ENCODE measurements around the gene MGAT3. TPM values are rescaled to one million over a fixed set of nuclear protein-coding genes. Genes with fewer than 3 reads are reported as not detected.

The MGAT3 gene
- total and polyA plus RNA-seq, 9 of the 15 experiments (the other 6 are each of a cell fraction or from before 2014, with no cell fraction given): 0.10 to 11.5 (median 4.6) TPM

DNA sequence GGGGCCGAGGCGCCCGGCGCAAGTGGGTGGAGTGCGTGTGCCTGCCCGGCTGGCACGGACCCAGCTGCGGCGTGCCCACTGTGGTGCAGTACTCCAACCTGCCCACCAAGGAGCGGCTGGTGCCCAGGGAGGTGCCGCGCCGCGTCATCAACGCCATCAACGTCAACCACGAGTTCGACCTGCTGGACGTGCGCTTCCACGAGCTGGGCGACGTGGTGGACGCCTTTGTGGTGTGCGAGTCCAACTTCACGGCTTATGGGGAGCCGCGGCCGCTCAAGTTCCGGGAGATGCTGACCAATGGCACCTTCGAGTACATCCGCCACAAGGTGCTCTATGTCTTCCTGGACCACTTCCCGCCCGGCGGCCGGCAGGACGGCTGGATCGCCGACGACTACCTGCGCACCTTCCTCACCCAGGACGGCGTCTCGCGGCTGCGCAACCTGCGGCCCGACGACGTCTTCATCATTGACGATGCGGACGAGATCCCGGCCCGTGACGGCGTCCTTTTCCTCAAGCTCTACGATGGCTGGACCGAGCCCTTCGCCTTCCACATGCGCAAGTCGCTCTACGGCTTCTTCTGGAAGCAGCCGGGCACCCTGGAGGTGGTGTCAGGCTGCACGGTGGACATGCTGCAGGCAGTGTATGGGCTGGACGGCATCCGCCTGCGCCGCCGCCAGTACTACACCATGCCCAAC is 31.2 kb downstream of the MGAT3 start:
- no peaks in the 10 kb centered on the region for H3K9me1 ChIP-seq (ENCODE audit: control insufficient read depth, insufficient read depth, low read length)
- FAIRE-seq (no peak), DNase-seq (ENCODE audit: extremely low read depth in 1 of 4, low spot score in 3 of 4) (no peak), ATAC-seq (no peak)
- TF ChIP-seq HNRNPL (IDR thresholded peaks at IDR 0.05; ENCODE audit: low read depth, low read length) (peak; percentile 75; the same call in 1 of the 2 replicates), HMG20B (CRISPR knock-in tag; IDR thresholded peaks at IDR 0.05) (no peak)
- TF ChIP-seq, protein P1, sequence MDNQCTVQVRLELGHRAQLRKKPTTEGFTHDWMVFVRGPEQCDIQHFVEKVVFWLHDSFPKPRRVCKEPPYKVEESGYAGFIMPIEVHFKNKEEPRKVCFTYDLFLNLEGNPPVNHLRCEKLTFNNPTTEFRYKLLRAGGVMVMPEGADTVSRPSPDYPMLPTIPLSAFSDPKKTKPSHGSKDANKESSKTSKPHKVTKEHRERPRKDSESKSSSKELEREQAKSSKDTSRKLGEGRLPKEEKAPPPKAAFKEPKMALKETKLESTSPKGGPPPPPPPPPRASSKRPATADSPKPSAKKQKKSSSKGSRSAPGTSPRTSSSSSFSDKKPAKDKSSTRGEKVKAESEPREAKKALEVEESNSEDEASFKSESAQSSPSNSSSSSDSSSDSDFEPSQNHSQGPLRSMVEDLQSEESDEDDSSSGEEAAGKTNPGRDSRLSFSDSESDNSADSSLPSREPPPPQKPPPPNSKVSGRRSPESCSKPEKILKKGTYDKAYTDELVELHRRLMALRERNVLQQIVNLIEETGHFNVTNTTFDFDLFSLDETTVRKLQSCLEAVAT (IDR thresholded peaks at IDR 0.05): peak in 1 of 2 experiments; percentile 31; a peak in 1 of 4 replicates
- TF ChIP-seq, protein P2, sequence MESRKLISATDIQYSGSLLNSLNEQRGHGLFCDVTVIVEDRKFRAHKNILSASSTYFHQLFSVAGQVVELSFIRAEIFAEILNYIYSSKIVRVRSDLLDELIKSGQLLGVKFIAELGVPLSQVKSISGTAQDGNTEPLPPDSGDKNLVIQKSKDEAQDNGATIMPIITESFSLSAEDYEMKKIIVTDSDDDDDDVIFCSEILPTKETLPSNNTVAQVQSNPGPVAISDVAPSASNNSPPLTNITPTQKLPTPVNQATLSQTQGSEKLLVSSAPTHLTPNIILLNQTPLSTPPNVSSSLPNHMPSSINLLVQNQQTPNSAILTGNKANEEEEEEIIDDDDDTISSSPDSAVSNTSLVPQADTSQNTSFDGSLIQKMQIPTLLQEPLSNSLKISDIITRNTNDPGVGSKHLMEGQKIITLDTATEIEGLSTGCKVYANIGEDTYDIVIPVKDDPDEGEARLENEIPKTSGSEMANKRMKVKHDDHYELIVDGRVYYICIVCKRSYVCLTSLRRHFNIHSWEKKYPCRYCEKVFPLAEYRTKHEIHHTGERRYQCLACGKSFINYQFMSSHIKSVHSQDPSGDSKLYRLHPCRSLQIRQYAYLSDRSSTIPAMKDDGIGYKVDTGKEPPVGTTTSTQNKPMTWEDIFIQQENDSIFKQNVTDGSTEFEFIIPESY (CRISPR knock-in tag; IDR thresholded peaks at IDR 0.05): peak; percentile 81
- H3K4me3 ChIP-seq: no peak overlapping the region
- intact Hi-C loops (cut with micrococcal nuclease) (loop anchor here (2.0 kb wide), 1 partner anchor 23 kb away; no protein-coding TSS in a partner anchor), in situ Hi-C loops (cut with MboI) (no loop called here)
- H3K9me3 ChIP-seq (replicated peaks; ENCODE audit: control insufficient read depth, insufficient read depth, low read depth, low read length): no peaks in the 10 kb centered on the region
- H3K9ac ChIP-seq (ENCODE audit: insufficient read depth in 1 of 2, low read depth in 2 of 2, low read length in 2 of 2): peak overlapping the region; percentile 25 to 83; a peak in 1 of 4 replicates
- WGBS (ENCODE audit: insufficient coverage, low coverage, missing lambda C conversion rate): 95% methylated on average over 41 of the region's 70 CpGs
- H3K27ac ChIP-seq (ENCODE audit: extremely low read depth, low read depth, low read length): peak overlapping the region; percentile 73; the same call in 1 of the 3 replicates
- peaks cover 29 to 53% of the 10 kb centered on the region in 2 experiments for H3K4me1 ChIP-seq (replicated peaks in 1 of 2; ENCODE audit: control insufficient read depth in 2 of 2, insufficient read depth in 2 of 2, low read length in 2 of 2)
- no TSS peak for BruUV-seq (replicated peaks)
- no peak overlapping the region for H2AFZ ChIP-seq (ENCODE audit: low read depth, low read length)
- no peaks in the 10 kb centered on the region for H3K27me3 ChIP-seq (ENCODE audit: control insufficient read depth in 2 of 2, insufficient read depth in 2 of 2, low read length in 2 of 2)
- no peaks in the 10 kb centered on the region for H4K20me1 ChIP-seq (replicated peaks; ENCODE audit: control insufficient read depth, insufficient read depth, low read length)
- POLR2A ChIA-PET: interaction anchor here (1.0 to 1.5 kb wide), 3 partner anchors 9 to 168 kb away, joined by 3 to 6 read pairs (median 3); partner anchors contain the start of gene RPL3
- peaks cover 26% of the 10 kb centered on the region; the same call in 2 of the 3 replicates for H3K79me2 ChIP-seq (ENCODE audit: control insufficient read depth, insufficient read depth, low read length)
- peaks cover 10% of the 10 kb centered on the region; the same call in 1 of the 3 replicates for H3K36me3 ChIP-seq (ENCODE audit: control insufficient read depth, insufficient read depth, low read length)
- CTCF ChIA-PET (ENCODE audit: low intra/inter-chr PET ratio): no interaction called here
- H3K4me2 ChIP-seq (ENCODE audit: insufficient read depth, low read length): peak overlapping the region; percentile 58; the same call in 1 of the 2 replicates
